Measurements from ENCODE around the gene ENO3. TPM values are rescaled to one million over a fixed set of nuclear protein-coding genes. Genes with fewer than 3 reads are reported as not detected.
"Not testable (repeated sequence)": the region's sequence is repeated elsewhere in the genome, so short reads cannot be mapped to it uniquely, and the experiment has no call there.

The ENO3 gene
- polyA plus RNA-seq (2012; ENCODE audit: missing spikeins): 30.2 TPM

DNA sequence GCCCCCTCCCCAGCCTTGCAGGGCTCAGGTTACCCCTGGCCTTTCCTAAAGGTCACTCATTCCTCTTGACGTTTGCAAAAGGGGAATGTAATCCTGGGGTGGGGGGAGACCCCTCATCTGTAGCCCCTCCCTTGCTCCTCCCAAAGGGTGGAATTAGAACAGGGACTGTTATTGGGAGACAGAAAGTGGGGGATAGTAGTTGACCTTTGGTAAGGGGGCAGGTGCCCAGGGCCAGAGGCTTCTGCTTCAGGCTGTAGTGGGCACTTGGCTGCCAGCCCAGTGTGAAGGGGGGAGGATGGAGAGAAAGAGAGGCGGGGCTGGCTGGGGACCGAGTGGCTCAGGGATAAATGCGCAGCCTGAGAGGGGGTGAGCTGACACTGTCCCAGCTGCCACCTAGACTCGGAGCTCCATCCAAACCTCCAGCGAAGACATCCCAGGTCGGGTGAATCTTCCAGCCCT lies at the start of gene ENO3:
Gene ENO3, plus strand, starts transcription at position 374 of the 459 bp plus-strand sequence. CDS start 711 bp downstream, outside the sequence.
- DNase-seq (ENCODE audit: insufficient read length): no peak
- TF ChIP-seq POLR2A (IDR thresholded peaks at IDR 0.05; ENCODE audit: low read depth, low read length) (no peak), POLR2AphosphoS5 (IDR thresholded peaks at IDR 0.05; ENCODE audit: low read depth, low read length) (no peak; the same call in 1 of the 2 replicates), TAF1 (IDR thresholded peaks at IDR 0.05; ENCODE audit: borderline replicate concordance, low read depth, low read length) (no peak)
- FAIRE-seq: no peak

DNA sequence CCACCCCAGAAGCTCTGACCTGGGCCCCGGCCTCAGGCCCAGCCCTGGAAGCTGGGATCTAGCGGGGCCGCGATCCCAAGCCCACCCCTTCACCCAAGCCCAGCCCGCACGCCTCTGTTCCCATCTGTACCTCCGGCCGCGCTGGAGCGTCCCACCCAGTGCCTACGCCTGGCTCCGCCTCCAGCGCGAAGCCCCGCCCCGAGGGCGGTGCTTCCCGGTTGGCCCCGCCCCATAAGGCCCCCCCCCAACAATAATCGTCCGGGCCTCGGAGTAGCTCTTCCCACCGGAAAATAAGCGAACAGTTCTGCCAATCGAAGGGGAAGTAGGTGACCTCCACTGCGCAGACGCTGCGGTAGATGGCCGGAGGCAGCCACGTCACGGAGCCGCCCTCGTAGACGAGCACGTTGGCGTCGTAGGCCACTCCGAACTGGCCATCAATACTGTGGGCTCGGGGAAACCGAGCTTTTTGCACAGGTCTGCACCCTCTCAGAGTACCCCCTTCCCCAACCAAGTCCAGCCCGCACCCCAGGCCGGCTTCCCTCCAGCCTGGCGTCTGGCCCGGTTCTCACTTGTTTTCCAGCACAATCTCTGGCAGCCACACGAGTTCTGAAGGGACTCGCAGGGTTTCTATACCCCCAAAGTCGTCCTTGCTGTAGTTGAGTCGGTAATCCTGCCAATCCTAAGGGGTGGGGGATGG lies 49.1 kb upstream of the ENO3 start:
- FAIRE-seq (peak; percentile 74), DNase-seq (ENCODE audit: insufficient read length) (peak; percentile 31)
- TF ChIP-seq TAF1 (IDR thresholded peaks at IDR 0.05; ENCODE audit: borderline replicate concordance, low read depth, low read length) (no peak), POLR2A (IDR thresholded peaks at IDR 0.05; ENCODE audit: low read depth, low read length) (no peak)

DNA sequence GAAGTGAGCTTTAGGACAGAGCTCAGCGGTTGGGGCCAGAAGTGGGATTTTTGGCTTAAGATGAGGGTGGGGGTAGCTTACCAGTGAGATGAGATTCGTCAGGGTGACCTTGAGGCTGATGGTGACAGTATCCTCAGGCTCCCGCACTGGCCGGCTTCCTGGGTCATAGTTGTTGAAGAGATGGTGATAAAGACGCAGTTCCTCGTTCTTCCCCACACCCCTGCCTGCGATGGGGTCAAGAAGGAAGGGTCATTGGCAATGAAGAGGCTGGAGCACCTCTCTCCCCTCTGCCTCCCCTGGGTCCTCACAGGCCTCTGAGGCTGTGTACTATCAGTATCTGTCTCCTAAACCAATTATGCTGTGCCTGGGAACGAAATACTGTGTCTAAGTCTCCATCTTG lies 48.4 kb upstream of the ENO3 start:
- TF ChIP-seq POLR2A (IDR thresholded peaks at IDR 0.05; ENCODE audit: low read depth, low read length) (no peak), TAF1 (IDR thresholded peaks at IDR 0.05; ENCODE audit: borderline replicate concordance, low read depth, low read length) (no peak), POLR2AphosphoS5 (IDR thresholded peaks at IDR 0.05; ENCODE audit: low read depth, low read length) (no peak)
- no peak for FAIRE-seq

DNA sequence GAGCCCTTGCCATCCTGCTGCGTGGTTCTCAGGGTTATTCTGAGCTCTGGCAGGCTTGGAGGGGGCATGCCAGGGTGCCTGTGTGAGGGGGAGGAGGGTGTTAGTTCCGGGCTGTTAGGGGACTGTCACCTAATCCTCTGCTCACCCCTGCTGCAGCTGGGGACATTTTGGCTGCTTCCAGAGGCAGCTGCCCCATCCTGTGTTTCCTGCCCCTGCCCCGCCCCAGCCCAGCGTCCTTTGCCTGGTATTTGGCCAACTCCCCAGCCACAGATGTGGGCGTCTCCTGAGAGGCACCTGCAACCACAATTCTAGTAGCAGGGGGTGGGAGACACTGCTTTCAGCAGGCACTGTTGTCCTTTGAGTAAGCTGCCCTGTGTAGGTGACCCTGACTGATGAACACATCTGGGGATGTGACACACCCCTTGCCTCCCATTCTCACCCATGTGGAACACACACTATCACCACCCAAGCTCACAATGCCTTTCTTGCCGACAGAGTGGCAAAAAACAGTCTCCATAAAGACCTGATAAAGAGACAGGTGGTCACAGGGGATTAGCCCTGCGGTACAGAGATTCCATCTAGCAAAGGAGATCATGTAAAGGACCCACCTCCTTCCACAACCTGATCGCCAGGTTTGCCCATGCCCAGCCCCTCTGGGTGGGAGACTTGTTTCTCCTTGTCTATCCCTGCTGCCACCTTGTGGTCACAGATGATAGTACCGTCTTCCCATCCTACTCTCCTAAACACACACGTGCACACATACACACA lies 47.7 kb upstream of the ENO3 start, which contains the start of gene CHRNE:
Gene CHRNE, minus strand, starts transcription at position 48 of the 768 bp plus-strand sequence. Its CDS starts 35 bp downstream, at position 13.
- no peak for TF ChIP-seq POLR2A (IDR thresholded peaks at IDR 0.05; ENCODE audit: low read depth, low read length)
- TF ChIP-seq TAF1 (IDR thresholded peaks at IDR 0.05; ENCODE audit: borderline replicate concordance, low read depth, low read length): no peak
- no peak for TF ChIP-seq POLR2AphosphoS5 (IDR thresholded peaks at IDR 0.05; ENCODE audit: low read depth, low read length)
- DNase-seq (ENCODE audit: insufficient read length) (peak; percentile 41), FAIRE-seq (peak; percentile 95)

More for the DNA sequence above, 48.4 kb upstream of the ENO3 start:
- DNase-seq (ENCODE audit: insufficient read length): no peak

DNA sequence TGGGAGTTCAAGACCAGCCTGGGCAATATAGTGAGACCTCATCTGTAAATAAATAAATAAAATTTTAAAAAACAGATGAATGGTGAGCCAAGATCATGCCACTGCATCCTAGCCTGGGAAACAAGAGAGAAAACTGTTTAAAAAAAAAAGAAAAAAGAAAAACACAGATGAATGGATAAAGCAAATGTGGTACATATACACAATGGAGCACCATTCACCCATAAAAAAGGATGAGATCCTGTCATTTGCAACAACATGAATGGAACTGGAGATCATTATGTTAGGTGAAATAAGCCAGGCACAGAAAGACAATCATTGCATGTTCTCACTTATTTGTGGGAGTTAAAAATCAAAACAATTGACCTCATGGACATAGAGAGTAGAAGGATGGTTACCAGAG lies 44.3 kb upstream of the ENO3 start:
- FAIRE-seq; DNase-seq (ENCODE audit: insufficient read length): not testable (repeated sequence)

DNA sequence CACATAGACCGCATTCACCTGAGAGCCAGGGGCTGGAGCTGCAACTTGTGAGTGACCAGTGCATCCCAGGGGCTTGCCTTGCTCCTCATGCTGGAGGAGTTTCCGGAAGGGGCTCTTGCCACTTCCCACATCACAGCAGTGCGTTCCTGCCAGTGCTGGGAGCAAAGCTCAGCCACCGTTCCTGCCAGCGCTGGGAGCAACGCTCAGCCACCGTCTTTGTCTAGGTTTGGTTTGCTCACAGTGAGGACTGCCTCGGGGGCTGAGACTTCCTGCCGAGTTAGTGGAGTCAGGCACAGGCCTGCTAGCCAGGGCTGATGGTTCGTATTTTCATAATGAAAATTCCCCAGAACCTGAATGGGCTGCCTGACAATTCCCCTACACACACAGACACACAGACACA lies 42.6 kb upstream of the ENO3 start:
- TF ChIP-seq POLR2AphosphoS5 (IDR thresholded peaks at IDR 0.05; ENCODE audit: low read depth, low read length) (no peak), TAF1 (IDR thresholded peaks at IDR 0.05; ENCODE audit: borderline replicate concordance, low read depth, low read length) (no peak), POLR2A (IDR thresholded peaks at IDR 0.05; ENCODE audit: low read depth, low read length) (no peak)
- no peak for DNase-seq (ENCODE audit: insufficient read length)

DNA sequence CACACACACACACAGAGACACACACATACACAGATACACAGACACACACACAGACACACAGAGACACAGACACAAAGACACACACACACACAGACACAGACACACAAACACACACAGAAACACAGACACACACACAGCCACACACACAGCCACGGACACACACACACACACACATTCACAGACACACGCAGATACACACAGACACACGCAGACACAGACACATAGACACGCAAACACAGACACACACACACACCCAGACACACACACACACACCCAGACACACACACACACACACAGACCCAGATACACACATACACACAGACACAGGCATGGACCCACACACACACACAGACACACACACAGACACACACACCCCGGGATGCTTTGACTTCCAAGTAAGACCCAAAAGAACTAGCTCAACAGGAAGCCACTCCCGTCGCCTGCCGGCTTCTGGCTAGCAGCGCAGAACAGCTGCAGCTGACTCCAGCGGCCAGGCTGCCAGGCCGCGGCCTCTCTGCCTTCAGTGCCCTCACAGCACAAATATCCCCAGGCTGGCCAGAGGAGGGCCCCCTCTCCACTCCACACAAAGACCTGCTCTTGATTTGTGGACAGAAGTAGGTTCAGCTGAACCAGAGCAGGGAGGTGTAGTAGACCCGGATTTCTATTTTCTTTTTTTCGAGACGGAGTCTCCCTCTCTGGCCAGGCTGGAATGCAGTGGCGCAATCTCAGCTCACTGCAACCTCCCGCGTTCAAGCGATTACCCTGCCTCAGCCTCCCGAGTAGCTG lies 42.0 kb upstream of the ENO3 start:
- no peak for TF ChIP-seq TAF1 (IDR thresholded peaks at IDR 0.05; ENCODE audit: borderline replicate concordance, low read depth, low read length)
- no peak for TF ChIP-seq POLR2A (IDR thresholded peaks at IDR 0.05; ENCODE audit: low read depth, low read length)
- no peak for TF ChIP-seq POLR2AphosphoS5 (IDR thresholded peaks at IDR 0.05; ENCODE audit: low read depth, low read length)
- DNase-seq (ENCODE audit: insufficient read length): peak; percentile 64
- peak; percentile 93 for FAIRE-seq

More for the DNA sequence above, 42.6 kb upstream of the ENO3 start:
- no peak for FAIRE-seq

DNA sequence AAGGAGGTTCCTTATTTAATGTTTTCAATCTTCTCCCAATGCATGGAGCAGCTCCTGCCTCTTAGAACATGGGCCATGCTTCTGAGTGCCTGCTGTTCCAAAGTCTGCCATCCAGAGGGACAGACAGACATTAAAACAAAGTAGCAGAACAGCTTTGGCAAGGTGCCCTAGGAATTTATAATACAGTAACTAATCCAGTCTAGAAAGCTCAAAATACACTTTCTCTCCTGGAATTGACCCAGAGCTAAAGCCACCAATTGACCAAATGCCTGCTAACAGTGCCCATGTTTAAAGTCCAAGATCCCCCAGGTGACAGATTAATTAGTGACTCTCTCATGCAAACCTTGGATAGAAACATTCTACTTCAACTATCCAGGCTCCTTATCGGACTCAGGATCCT lies 36.9 kb upstream of the ENO3 start:
- no peak for TF ChIP-seq POLR2A (IDR thresholded peaks at IDR 0.05; ENCODE audit: low read depth, low read length)
- no peak for TF ChIP-seq TAF1 (IDR thresholded peaks at IDR 0.05; ENCODE audit: borderline replicate concordance, low read depth, low read length)
- TF ChIP-seq POLR2AphosphoS5 (IDR thresholded peaks at IDR 0.05; ENCODE audit: low read depth, low read length): no peak
- DNase-seq (ENCODE audit: insufficient read length) (no peak), FAIRE-seq (no peak)

DNA sequence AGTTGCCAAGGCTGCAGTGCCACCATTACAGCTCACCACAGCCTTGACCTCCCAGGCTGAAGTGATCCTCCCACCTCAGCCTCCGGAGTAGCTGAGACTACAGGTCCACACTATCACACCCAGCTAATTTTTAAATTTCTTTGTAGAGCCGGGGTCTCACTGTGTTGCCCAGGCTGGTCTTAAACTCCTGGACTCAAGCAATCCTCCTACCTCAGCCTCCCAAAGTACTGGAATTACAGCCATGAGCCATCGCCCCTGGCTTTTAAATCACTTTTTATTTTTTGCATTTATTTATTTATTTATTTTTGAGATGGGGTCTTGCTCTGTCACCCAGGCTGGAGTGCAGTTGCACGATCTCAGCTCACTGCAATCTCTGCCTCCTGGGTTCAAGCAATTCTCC lies 36.4 kb upstream of the ENO3 start:
- DNase-seq (ENCODE audit: insufficient read length); FAIRE-seq: not testable (repeated sequence)

DNA sequence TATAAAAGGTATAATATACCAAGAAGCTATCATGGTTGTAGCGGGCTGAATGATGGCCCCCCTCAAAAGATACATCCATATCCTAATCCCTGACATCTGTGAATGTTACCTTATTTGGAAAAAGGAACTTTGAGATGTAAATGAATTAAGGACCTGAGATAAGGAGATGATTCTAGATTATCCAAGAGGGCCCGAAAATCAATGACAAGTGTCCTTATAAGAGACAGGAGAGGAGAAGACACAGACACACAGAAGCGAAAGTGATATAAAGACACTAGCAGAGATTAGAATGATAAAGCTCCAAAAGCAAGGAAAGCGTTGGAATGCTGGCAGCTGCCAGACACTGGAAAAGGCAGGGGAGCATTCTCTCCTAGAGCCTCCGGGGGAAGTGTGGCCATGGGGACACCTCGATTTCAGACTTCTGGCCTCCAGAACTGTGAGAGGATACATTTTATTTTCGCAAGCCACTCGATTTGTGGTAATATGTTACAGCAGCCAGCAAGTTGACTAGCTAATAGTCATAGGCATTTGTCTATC lies 31.3 kb upstream of the ENO3 start:
- FAIRE-seq (no peak), DNase-seq (ENCODE audit: insufficient read length) (no peak)
- TF ChIP-seq POLR2A (IDR thresholded peaks at IDR 0.05; ENCODE audit: low read depth, low read length) (no peak), TAF1 (IDR thresholded peaks at IDR 0.05; ENCODE audit: borderline replicate concordance, low read depth, low read length) (no peak), POLR2AphosphoS5 (IDR thresholded peaks at IDR 0.05; ENCODE audit: low read depth, low read length) (no peak)

DNA sequence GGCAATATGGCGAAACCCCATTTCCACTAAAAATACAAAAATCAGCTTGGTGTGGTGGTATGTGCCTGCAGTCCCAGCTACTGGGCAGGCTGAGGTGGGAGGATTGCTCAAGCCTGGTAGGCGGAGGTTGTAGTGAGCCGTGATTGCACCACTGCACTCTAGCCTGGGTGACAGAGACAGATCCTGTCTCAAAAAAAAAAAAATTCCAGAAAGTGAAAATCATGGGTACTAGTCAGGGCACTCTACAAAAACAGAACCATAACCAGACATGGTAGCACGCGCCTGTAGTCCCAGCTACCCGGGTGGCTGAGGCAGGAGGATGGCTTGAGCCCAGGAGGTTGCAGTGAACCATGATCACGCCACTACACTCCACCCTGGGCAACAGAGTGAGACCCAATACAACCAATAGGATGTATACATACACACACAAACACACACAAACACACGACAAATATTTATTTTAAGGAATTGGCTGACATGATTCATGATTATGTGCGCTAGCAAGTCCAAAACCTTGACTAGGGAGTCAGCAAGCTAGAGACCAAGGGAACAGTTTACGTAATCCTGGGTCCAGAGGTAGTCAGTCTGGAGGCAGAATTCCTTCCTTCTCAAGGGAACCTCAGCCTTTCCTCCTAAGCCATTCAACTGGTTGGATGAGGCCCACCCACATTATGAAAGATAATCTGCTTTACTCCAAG lies 30.4 kb upstream of the ENO3 start:
- DNase-seq (ENCODE audit: insufficient read length): no peak
- no peak for FAIRE-seq
- TF ChIP-seq POLR2A (IDR thresholded peaks at IDR 0.05; ENCODE audit: low read depth, low read length) (no peak), TAF1 (IDR thresholded peaks at IDR 0.05; ENCODE audit: borderline replicate concordance, low read depth, low read length) (no peak), POLR2AphosphoS5 (IDR thresholded peaks at IDR 0.05; ENCODE audit: low read depth, low read length) (no peak)
